Calu3 (cell line): ENCODE data around the gene SAPCD1. TPM values are rescaled to one million over a fixed set of nuclear protein-coding genes. Genes with fewer than 3 reads are reported as not detected.

Source experiments
- BruUV-seq: library from RNA; stranded (reverse); fragments of 400-500 nt; replicated peaks from 2 replicates; lab custom pipeline; 2021; lab: Mats Ljungman, UMichigan
- CTCF ChIA-PET: fragments of 300-600 bp; sonication (Branson Sonifier 250); formaldehyde crosslinking; loops from one replicate; lab custom pipeline; 2022; ENCODE audit warnings: antibody characterized with exemption; lab: Charles Lee
- DNase-seq: peaks from one replicate; pipeline ENCODE4 v3.0.0; 2022
- H3K27ac Mint-ChIP-seq: one replicate; pipeline ENCODE4 v1.8.0; 2022; ENCODE audit warnings: mixed read lengths; ENCODE audit not compliant: unreplicated experiment
- H3K27me3 Mint-ChIP-seq: one replicate; pipeline ENCODE4 v1.8.0; 2022; ENCODE audit warnings: mixed read lengths; ENCODE audit not compliant: unreplicated experiment
- H3K36me3 Mint-ChIP-seq: one replicate; pipeline ENCODE4 v1.8.0; 2022; ENCODE audit warnings: mild to moderate bottlenecking, moderate library complexity, mixed read lengths; ENCODE audit not compliant: insufficient read depth, unreplicated experiment
- H3K4me1 Mint-ChIP-seq: one replicate; pipeline ENCODE4 v1.8.0; 2022; ENCODE audit warnings: mild to moderate bottlenecking, low read depth, mixed read lengths; ENCODE audit not compliant: unreplicated experiment
- H3K4me3 Mint-ChIP-seq: one replicate; pipeline ENCODE4 v1.8.0; 2022; ENCODE audit warnings: mild to moderate bottlenecking, low read depth, moderate library complexity, mixed read lengths; ENCODE audit not compliant: unreplicated experiment
- H3K9me3 Mint-ChIP-seq: one replicate; pipeline ENCODE4 v1.8.0; 2022; ENCODE audit warnings: low read depth, mixed read lengths; ENCODE audit not compliant: unreplicated experiment
- CTCF ChIP-seq: fragments of 200-600 bp; IDR thresholded peaks from one replicate; pipeline ENCODE4 v1.8.0; 2022; ENCODE audit warnings: antibody characterized with exemption; ENCODE audit not compliant: unreplicated experiment
- intact Hi-C: fragments of 100-400 bp; cut with micrococcal nuclease; formaldehyde crosslinking; loops from one replicate; pipeline ENCODE4 v1.10.0; 2022; ENCODE audit not compliant: unreplicated experiment
- total RNA-seq: library from RNA; stranded (reverse); gene quantifications from 2 replicates; pipeline ENCODE4 v1.2.3, GENCODE V29; 2022

SAPCD1 gene
- total RNA-seq, 1 experiment from 2014 or later = 26.6 TPM

- Mint-ChIP-seq H3K4me1 (no peaks in the 10 kb centered on the region), H3K27ac (no peak overlapping the region), H3K36me3 (peaks cover 42% of the 10 kb centered on the region), H3K27me3 (no peaks in the 10 kb centered on the region), H3K9me3 (no peaks in the 10 kb centered on the region), H3K4me3 (no peak overlapping the region)
- no peak for DNase-seq
- no peak for TF ChIP-seq CTCF
- CTCF ChIA-PET = interaction anchor here (1.0 kb wide), 1 partner anchor 11 kb away, joined by 5 read pairs; the partner anchor contains the start of gene MSH5
- intact Hi-C loops = no loop called here
- TSS peak; percentile 5 for BruUV-seq
These were observed 11.9 kb upstream of the SAPCD1 start for GRCh38 chr6:31750411-31751022.

- Mint-ChIP-seq H3K27ac (no peak overlapping the region), H3K4me1 (no peaks in the 10 kb centered on the region), H3K27me3 (no peaks in the 10 kb centered on the region), H3K36me3 (peaks cover 35% of the 10 kb centered on the region), H3K9me3 (no peaks in the 10 kb centered on the region), H3K4me3 (no peak overlapping the region)
- TF ChIP-seq CTCF = no peak
- no TSS peak for BruUV-seq
- CTCF ChIA-PET = interaction anchor here (1.1 kb wide), 1 partner anchor 14 kb away, joined by 6 read pairs; the partner anchor contains the start of gene MSH5
- intact Hi-C loops = no loop called here
- DNase-seq = no peak
These were observed 9.6 kb upstream of the SAPCD1 start for GRCh38 chr6:31752739-31753319.

- Mint-ChIP-seq H3K27me3 (no peaks in the 10 kb centered on the region), H3K36me3 (peaks cover 48% of the 10 kb centered on the region), H3K4me3 (no peak overlapping the region), H3K4me1 (peaks cover 11% of the 10 kb centered on the region), H3K9me3 (no peaks in the 10 kb centered on the region), H3K27ac (no peak overlapping the region)
- CTCF ChIA-PET = interaction anchor here (0.6 to 2.2 kb wide), 2 partner anchors 12 to 38 kb away, joined by 3 to 7 read pairs; no protein-coding TSS in a partner anchor
- intact Hi-C loops = no loop called here
- no TSS peak for BruUV-seq
- no peak for TF ChIP-seq CTCF
- DNase-seq = no peak
These were observed 4.2 kb upstream of the SAPCD1 start for GRCh38 chr6:31758281-31758680.

GRCh38 chr6:31760790-31761189, 1.7 kb upstream of the SAPCD1 start:
- Mint-ChIP-seq H3K4me3 (no peak overlapping the region), H3K27ac (no peak overlapping the region), H3K4me1 (peaks cover 17% of the 10 kb centered on the region), H3K27me3 (no peaks in the 10 kb centered on the region), H3K36me3 (peaks cover 48% of the 10 kb centered on the region), H3K9me3 (no peaks in the 10 kb centered on the region)
- intact Hi-C loops = no loop called here
- no peak for TF ChIP-seq CTCF
- no TSS peak for BruUV-seq
- DNase-seq = no peak
- CTCF ChIA-PET = interaction anchor here (1.0 kb wide), 1 partner anchor 21 kb away, joined by 3 read pairs; the partner anchor contains the start of gene MSH5
